Stimulated activated CD4-positive, alpha-beta T cell treated with anti-CD3 and anti-CD28 coated beads, TNF-alpha, amount 100 ng/mL, for 48 hours (primary cell): ENCODE results near the gene NRP1.
"Not testable (repeated sequence)": the region's sequence is repeated elsewhere in the genome, so short reads cannot be mapped to it uniquely, and the experiment has no call there.

ENCODE experiments used
- DNase-seq, 3 donors: peaks; one replicate each; pipeline ENCODE4 v3.0.0-alpha.2; 2020; ENCODE audit warnings: low read depth in 3 of 3

NRP1 gene

GRCh38 chr10:33334153-33334804 lies at the start of gene NRP1:
Gene NRP1, minus strand, starts transcription at chr10:33334667. Its CDS starts 285 bp downstream, at chr10:33334382.
- no peak for DNase-seq

GRCh38 chr10:33384201-33384600 lies 49.7 kb upstream of the NRP1 start:
- not testable (repeated sequence) for DNase-seq

DNA sequence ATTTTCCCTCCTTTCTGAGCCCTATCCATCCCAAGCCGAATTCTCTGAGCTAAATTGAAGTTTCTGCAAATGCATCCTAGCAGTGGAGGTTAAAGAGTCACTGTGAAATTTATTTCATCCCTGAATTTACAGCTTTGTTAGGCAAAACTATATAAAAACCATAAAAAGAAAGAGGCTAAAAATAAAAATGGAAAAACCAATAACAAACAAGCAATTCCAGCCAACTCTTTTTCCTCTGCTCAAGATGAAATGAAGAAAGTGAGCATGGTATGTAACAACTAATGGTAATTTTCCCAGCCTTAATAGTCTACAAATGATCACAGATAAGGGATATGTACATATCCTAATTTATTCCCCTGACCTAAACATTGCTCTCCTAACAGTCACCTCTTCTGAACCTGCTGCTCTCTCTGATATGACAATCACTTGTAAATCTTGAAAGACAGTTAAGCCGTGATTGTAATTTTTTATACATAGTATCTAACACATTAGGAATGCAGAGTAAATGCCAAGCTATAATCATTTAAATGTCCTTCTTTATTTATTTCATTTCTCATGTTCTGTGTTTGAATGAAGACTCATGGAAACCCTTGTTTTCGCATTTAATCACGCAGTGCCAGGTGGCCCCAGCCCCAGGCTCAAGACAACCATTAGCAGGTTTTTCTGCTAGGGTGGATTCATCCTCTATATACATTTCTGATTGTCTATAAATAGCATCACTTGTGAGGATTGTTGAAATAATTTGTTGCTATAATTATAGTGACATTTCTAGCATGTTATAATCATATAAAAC lies 48.6 kb upstream of the NRP1 start:
- DNase-seq, result no peak

DNA sequence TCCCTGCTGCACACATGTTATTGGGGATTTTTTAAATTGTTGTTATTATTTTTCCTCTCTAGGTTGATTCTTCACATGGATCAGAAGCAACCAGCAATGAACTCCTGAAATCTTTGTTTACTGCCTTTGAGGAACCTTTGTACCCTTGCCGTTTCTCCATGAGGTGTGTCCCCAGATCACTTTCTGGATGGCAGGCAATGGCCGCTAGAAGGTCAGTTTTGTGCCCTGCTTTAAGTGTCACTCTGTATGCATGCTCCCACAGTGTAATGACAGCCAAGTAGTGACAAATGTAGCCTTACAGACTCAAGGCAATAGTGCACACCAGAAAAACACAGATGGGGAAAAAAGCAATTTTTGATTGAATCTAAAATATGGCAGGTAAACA lies 47.7 kb upstream of the NRP1 start:
- DNase-seq, result no peak

- no peak for DNase-seq
These were observed 47.2 kb upstream of the NRP1 start for GRCh38 chr10:33381451-33382215.

DNA sequence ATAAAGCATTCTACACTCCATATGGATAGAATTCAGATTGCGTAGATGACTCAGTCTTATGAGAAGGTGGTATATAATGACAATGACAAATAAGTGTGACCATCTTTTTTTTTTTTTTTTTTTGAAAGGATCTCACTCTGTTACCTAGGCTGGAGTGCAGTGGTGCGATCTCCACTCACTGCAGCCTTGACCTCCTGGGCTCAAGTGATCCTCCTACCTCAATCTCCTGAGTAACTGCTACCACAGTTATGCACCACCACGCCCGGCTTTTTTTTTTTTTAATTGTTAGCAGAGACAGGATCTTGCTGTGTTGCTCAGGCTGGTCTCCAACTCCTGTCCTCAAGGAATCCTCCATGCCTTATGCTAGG lies 43.2 kb upstream of the NRP1 start:
- no peak for DNase-seq

- DNase-seq, result no peak
These were observed 42.6 kb upstream of the NRP1 start for GRCh38 chr10:33376976-33377657.

DNA sequence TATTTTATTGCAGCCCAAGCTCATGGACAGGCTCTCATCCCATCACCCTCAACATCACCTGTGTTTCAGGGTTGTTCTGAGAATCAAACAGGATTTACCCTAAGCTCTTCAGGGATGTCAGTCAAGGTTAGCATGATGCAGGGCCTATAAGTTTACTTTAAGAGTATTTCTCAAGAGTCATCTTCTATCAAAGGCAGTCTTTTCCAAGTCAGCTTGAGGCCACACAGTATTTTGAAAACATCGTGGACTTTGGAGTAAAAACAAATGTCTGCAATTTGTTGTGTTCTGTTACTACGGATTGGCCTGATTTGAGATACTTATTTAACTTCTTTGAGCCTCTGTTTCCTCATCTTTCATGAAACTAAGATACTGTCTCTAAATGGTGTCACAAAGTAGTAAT lies 42.0 kb upstream of the NRP1 start:
- no peak for DNase-seq

GRCh38 chr10:33373263-33373662 lies 38.8 kb upstream of the NRP1 start:
- no peak for DNase-seq

GRCh38 chr10:33371234-33371633 lies 36.8 kb upstream of the NRP1 start:
- DNase-seq, result no peak

DNA sequence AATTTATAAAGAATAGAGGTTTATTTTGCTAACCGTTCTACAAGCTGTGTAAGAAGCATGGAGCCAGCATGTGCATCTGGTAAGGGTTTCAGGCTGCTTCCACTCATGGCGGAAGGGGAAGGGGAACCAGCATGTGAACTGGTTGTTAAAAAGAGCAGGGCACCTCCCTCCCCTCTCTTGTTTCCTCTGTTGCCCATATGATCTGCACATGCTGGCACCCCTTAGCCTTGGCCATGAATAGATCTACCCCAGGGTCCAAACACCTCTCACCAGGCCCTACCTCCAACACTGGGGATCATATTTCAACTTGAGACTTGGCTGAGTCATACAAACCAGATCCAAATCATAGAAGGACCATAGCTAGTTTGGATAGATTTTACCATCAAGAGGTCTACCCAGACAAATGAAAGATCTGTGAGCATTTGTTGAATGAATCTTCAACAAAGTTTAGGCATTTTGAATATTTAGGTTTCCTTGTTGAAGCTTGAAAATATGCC lies 36.0 kb upstream of the NRP1 start:
- no peak for DNase-seq

DNA sequence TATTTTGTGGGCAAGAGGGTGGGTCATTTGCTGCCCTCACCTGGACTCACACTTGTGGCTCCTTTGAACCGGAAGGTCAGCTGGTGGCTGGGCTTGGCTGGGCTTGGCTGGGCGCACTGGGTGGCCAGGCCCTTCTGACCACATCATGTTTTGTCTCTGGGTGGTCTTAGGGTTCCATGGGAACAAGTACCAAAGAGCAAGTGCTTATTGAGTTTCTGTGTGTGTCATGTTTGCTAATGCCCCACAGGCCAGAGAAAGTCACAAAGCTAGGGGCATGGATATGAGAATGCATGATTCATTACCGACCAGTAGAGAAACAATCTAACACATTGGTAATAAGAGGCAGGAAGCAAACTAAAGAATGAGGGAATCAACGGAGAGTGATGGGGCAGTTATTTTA lies 33.6 kb upstream of the NRP1 start:
- no peak for DNase-seq

GRCh38 chr10:33365871-33366411 lies 31.5 kb upstream of the NRP1 start:
- peak in 1 of 3 donors; percentile 23 for DNase-seq

- DNase-seq, result no peak
These were observed 30.8 kb upstream of the NRP1 start for GRCh38 chr10:33365301-33365700.

DNA sequence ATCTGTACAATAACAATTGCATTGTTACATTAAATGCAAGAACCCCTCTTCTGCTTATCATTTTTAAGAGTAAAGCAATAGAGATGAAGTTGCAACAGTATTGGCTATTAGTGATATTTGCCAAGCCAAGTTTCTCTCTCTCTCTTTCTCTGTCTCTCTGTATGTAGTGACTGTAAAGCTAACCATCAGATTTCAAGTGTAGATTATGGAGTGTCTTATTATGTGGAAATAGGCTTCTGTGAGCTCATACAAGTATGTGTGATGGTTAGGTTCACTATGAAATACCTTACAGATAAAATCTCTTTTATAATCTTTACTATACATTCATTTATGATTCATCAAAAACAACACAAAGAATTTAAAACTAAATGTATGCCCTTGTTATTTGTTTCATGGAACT lies 28.6 kb upstream of the NRP1 start:
- no peak for DNase-seq

DNA sequence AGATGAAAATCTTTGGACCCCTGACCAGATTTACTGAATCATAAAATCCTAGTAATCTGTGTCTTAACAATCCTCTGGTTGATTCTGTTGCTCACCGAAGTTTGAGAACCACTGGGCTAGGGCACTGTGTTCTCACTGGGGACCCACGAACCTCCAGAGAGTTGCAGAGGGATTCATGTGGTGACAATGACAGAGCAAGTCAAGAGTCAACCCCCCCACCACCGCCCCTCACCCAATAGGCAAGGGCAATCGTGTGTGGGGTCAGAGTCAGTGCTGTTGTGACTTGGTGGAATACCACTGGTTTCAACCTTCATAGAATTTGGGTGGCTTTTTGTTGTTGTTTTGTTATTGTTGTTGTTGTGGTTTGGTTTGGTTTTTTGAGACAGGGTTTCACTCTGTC lies 23.5 kb upstream of the NRP1 start:
- no peak for DNase-seq

DNA sequence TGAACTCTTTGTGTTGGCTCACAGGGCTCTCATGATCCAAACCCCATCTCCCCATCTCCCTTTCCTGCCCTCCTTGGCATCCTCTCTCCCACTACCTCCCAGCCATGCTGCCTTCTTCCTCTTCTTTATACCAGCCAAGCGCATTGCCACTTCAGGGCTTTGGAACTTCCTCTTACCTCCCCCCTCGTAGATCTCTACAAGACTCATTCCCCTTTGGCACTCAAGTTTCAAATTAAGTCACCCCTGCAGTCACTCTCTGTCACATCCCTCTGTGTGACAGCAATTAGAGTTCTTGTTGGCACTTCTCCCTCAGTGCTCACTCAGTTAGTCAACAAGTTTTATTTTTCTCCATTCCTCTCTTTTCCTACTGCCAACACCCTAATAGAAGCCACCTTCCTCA lies 20.8 kb upstream of the NRP1 start:
- DNase-seq, result no peak

DNA sequence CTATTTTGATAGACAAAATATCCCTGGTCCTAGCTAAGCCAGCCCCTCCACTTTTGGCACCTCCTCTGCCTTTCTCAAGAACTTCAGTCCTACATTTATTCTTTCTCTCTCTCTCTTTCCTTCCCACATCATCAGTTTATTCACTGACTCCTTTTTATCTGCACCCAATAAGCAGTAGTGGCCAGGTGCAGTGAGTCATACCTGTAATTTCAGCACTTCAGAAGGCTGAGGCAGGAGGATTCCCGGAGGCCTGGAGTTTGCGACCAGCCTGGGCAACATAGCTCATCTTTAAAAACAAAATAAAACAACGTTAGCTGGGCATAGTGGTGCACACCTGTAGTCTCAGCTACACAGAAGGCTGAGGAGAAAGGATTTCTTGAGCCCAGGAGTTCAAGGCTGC lies 19.4 kb upstream of the NRP1 start:
- no peak for DNase-seq

- DNase-seq, result no peak
These were observed 18.9 kb upstream of the NRP1 start for GRCh38 chr10:33353334-33353733.

DNA sequence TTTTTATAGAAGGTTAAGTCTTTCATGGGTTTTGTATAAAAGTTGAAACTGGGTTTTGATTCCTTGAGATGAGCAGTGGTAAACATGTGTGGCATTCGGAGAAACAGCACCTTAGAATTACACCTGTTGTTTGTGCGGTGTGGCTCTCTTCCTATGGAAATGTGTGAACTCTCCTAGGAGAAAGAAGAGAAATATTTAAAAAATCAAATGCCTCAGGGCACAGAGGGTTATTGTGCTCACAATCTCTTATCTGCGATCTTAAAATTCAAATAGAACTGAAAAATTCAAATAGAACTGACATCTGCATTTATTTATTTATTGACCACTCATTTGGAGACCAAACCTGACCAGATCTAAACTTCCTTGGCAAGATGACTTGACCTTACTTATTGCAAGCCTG lies 18.1 kb upstream of the NRP1 start:
- no peak for DNase-seq

DNA sequence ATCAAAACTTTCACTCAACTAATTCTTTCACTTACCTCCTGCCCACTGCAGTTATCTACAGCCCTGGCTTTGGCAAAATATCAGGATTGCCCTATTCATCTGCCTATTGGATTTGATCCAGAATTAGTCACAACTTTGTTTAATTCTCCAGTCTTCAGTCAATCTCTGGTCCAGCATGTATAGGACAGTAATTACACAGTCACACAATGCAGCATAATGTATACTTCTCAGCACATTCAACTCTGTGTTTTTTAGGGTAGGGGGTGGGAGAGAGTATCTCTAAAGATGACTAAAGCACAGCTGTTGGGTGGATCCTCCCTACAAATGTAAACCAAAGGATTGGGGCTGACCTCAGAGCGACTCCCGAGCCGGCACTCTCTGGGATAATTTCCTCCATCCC lies 17.7 kb upstream of the NRP1 start:
- no peak for DNase-seq

- no peak for DNase-seq
These were observed 15.6 kb upstream of the NRP1 start for GRCh38 chr10:33350041-33350440.
